ENCODE measurements around the gene CASZ1. TPM values are rescaled to one million over a fixed set of nuclear protein-coding genes. Genes with fewer than 3 reads are reported as not detected.

CASZ1 gene
- polyA plus RNA-seq, 1 experiment: 0.64 TPM

GRCh38 chr1:10613861-10614260 is 182.6 kb downstream of the CASZ1 start:
- no peaks in the 10 kb centered on the region for H3K27me3 ChIP-seq (ENCODE audit: control insufficient read depth, insufficient read depth, low read length)
- ChIA-PET POLR2A (no interaction called here), CTCF (no interaction called here)
- no peak for TF ChIP-seq CTCF (IDR thresholded peaks at IDR 0.05; ENCODE audit: insufficient read depth, low read depth, low read length)
- no peak for DNase-seq (ENCODE audit: low read depth)
- peaks cover 2% of the 10 kb centered on the region for H3K36me3 ChIP-seq (ENCODE audit: control insufficient read depth, insufficient read depth, low read length)
- H3K4me3 ChIP-seq (ENCODE audit: low read depth, low read length): no peak overlapping the region

- Histone ChIP-seq H3K36me3 (ENCODE audit: control insufficient read depth, insufficient read depth, low read length) (peaks cover 2% of the 10 kb centered on the region), H3K4me3 (ENCODE audit: low read depth, low read length) (no peak overlapping the region), H3K27me3 (ENCODE audit: control insufficient read depth, insufficient read depth, low read length) (no peaks in the 10 kb centered on the region)
- no peak for DNase-seq (ENCODE audit: low read depth)
- TF ChIP-seq CTCF (IDR thresholded peaks at IDR 0.05; ENCODE audit: insufficient read depth, low read depth, low read length): no peak
- ChIA-PET POLR2A (no interaction called here), CTCF (no interaction called here)
Observed at GRCh38 chr1:10613340-10613739, 183.1 kb downstream of the CASZ1 start.

GRCh38 chr1:10612436-10613160 is 183.8 kb downstream of the CASZ1 start:
- no peak for TF ChIP-seq CTCF (IDR thresholded peaks at IDR 0.05; ENCODE audit: insufficient read depth, low read depth, low read length)
- Histone ChIP-seq H3K36me3 (ENCODE audit: control insufficient read depth, insufficient read depth, low read length) (peaks cover 2% of the 10 kb centered on the region), H3K27me3 (ENCODE audit: control insufficient read depth, insufficient read depth, low read length) (no peaks in the 10 kb centered on the region), H3K4me3 (ENCODE audit: low read depth, low read length) (no peak overlapping the region)
- ChIA-PET POLR2A (no interaction called here), CTCF (no interaction called here)
- DNase-seq (ENCODE audit: low read depth): no peak

- CTCF ChIA-PET: no interaction called here
- DNase-seq (ENCODE audit: low read depth): no peak
- no peaks in the 10 kb centered on the region for H3K27me3 ChIP-seq (ENCODE audit: control insufficient read depth, insufficient read depth, low read length)
- peaks cover 3% of the 10 kb centered on the region for H3K36me3 ChIP-seq (ENCODE audit: control insufficient read depth, insufficient read depth, low read length)
- TF ChIP-seq CTCF (IDR thresholded peaks at IDR 0.05; ENCODE audit: insufficient read depth, low read depth, low read length): no peak
- H3K4me3 ChIP-seq (ENCODE audit: low read depth, low read length): no peak overlapping the region
- POLR2A ChIA-PET: interaction anchor here (0.7 kb wide), 1 partner anchor 114 kb away, joined by 5 read pairs; no protein-coding TSS in a partner anchor
Observed at GRCh38 chr1:10610901-10611600, 185.4 kb downstream of the CASZ1 start.

- ChIA-PET POLR2A (interaction anchor here (0.6 kb wide), 1 partner anchor 16 kb away, joined by 9 read pairs; no protein-coding TSS in a partner anchor), CTCF (no interaction called here)
- no peaks in the 10 kb centered on the region for H3K27me3 ChIP-seq (ENCODE audit: control insufficient read depth, insufficient read depth, low read length)
- peaks cover 2% of the 10 kb centered on the region; the same call in 1 of the 2 replicates for H3K36me3 ChIP-seq (ENCODE audit: control insufficient read depth, insufficient read depth, low read length)
- H3K4me3 ChIP-seq (ENCODE audit: low read depth, low read length): no peak overlapping the region
- no peak for DNase-seq (ENCODE audit: low read depth)
- TF ChIP-seq CTCF (IDR thresholded peaks at IDR 0.05; ENCODE audit: insufficient read depth, low read depth, low read length): no peak
Observed at GRCh38 chr1:10608690-10609089, 187.8 kb downstream of the CASZ1 start.
